Activated B cell treated with CpG ODN at 0.5 μM for 24 hours (primary cell): Measurements from ENCODE around the gene GHR. TPM values are rescaled to one million over a fixed set of nuclear protein-coding genes. Genes with fewer than 3 reads are reported as not detected.

Source experiments
- ATAC-seq: fragments of 200-7000 bp; cut with Tn5 transposase; one replicate; pipeline ENCODE4 v1.10.0; 2021; ENCODE audit warnings: low read depth, mild to moderate bottlenecking, moderate library complexity
- CTCF ChIA-PET: fragments of 350-600 bp; sonication (Branson Sonifier 250); formaldehyde crosslinking; loops from one replicate; lab custom pipeline; 2021; ENCODE audit warnings: antibody characterized with exemption; lab: Charles Lee
- POLR2A ChIA-PET: fragments of 350-600 bp; sonication (Branson Sonifier 250); formaldehyde crosslinking; loops from one replicate; lab custom pipeline; 2021; ENCODE audit warnings: antibody characterized with exemption; lab: Charles Lee
- DNase-seq: peaks from one replicate; pipeline ENCODE4 v3.0.0; 2022
- H3K27ac Mint-ChIP-seq: one replicate; pipeline ENCODE4 v1.8.0; 2020; ENCODE audit warnings: mixed read lengths
- H3K27me3 Mint-ChIP-seq: one replicate; pipeline ENCODE4 v1.8.0; 2021; ENCODE audit warnings: mixed read lengths
- H3K36me3 Mint-ChIP-seq: one replicate; pipeline ENCODE4 v1.8.0; 2021; ENCODE audit warnings: low read depth, mixed read lengths
- H3K4me1 Mint-ChIP-seq: one replicate; pipeline ENCODE4 v1.8.0; 2021; ENCODE audit warnings: mixed read lengths
- H3K4me3 Mint-ChIP-seq: one replicate; pipeline ENCODE4 v1.8.0; 2020; ENCODE audit warnings: mild to moderate bottlenecking, mixed read lengths
- H3K9me3 Mint-ChIP-seq: one replicate; pipeline ENCODE4 v1.8.0; 2020; ENCODE audit warnings: mixed read lengths
- CTCF ChIP-seq: fragments of 200-600 bp; IDR thresholded peaks from one replicate; pipeline ENCODE4 v1.8.0; 2022; ENCODE audit warnings: antibody characterized with exemption, mild to moderate bottlenecking
- intact Hi-C: fragments of 100-400 bp; cut with micrococcal nuclease; formaldehyde crosslinking; loops from one replicate; pipeline ENCODE4 v1.15.1; 2024
- total RNA-seq: library from RNA; stranded (reverse); gene quantifications from 2 replicates; pipeline ENCODE4 v1.2.3, GENCODE V29; 2022

The GHR gene
- total RNA-seq, 1 donor from 2014 or later, result not detected

GRCh38 chr5:42526179-42526578, 102.9 kb downstream of the GHR start:
- intact Hi-C loops, result no loop called here
- H3K9me3 Mint-ChIP-seq, result peaks cover 4% of the 10 kb centered on the region
- DNase-seq, result no peak
- no peaks in the 10 kb centered on the region for H3K36me3 Mint-ChIP-seq
- no peak overlapping the region for H3K4me3 Mint-ChIP-seq
- no peaks in the 10 kb centered on the region for H3K4me1 Mint-ChIP-seq
- POLR2A ChIA-PET, result no interaction called here
- H3K27ac Mint-ChIP-seq, result no peak overlapping the region
- no peak for ATAC-seq
- CTCF ChIA-PET, result no interaction called here
- TF ChIP-seq CTCF, result no peak
- H3K27me3 Mint-ChIP-seq, result no peaks in the 10 kb centered on the region

DNA sequence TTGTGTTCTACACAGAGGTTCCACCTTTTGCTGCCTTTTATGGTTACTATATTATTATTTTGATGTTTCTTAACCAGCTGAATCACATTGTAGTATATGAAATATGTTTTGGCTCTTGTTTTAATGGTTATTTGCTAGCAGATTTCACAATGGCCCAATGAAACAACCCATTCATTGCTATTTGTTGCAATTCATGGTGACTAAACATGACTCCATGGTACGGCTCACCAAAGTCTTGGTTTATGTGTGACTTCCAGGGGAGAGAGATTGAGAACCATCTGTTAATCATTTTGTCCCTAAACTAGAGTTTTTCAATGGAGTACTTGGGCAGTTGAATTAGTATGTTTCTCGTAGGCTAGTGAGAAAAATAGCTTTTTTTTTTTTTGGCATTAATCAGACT, 108.4 kb downstream of the GHR start:
- DNase-seq, result no peak
- ChIA-PET CTCF (no interaction called here), POLR2A (no interaction called here)
- no peaks in the 10 kb centered on the region for H3K4me1 Mint-ChIP-seq
- H3K27ac Mint-ChIP-seq, result no peak overlapping the region
- peaks cover 4% of the 10 kb centered on the region for H3K9me3 Mint-ChIP-seq
- no peak for ATAC-seq
- no peaks in the 10 kb centered on the region for H3K27me3 Mint-ChIP-seq
- H3K36me3 Mint-ChIP-seq, result no peaks in the 10 kb centered on the region
- intact Hi-C loops, result no loop called here
- no peak for TF ChIP-seq CTCF
- no peak overlapping the region for H3K4me3 Mint-ChIP-seq

GRCh38 chr5:42542106-42542505, 118.9 kb downstream of the GHR start:
- ATAC-seq (no peak), DNase-seq (no peak)
- no peaks in the 10 kb centered on the region for H3K4me1 Mint-ChIP-seq
- H3K4me3 Mint-ChIP-seq, result no peak overlapping the region
- no peak overlapping the region for H3K27ac Mint-ChIP-seq
- intact Hi-C loops, result no loop called here
- ChIA-PET POLR2A (no interaction called here), CTCF (no interaction called here)
- H3K27me3 Mint-ChIP-seq, result peaks cover 20% of the 10 kb centered on the region
- H3K9me3 Mint-ChIP-seq, result peaks cover 19% of the 10 kb centered on the region
- TF ChIP-seq CTCF, result no peak
- H3K36me3 Mint-ChIP-seq, result no peaks in the 10 kb centered on the region

GRCh38 chr5:42543774-42544173, 120.5 kb downstream of the GHR start:
- peaks cover 18% of the 10 kb centered on the region for H3K9me3 Mint-ChIP-seq
- H3K4me3 Mint-ChIP-seq, result no peak overlapping the region
- ATAC-seq, result no peak
- peaks cover 19% of the 10 kb centered on the region for H3K27me3 Mint-ChIP-seq
- H3K4me1 Mint-ChIP-seq, result no peaks in the 10 kb centered on the region
- intact Hi-C loops, result no loop called here
- CTCF ChIA-PET, result no interaction called here
- DNase-seq, result no peak
- H3K27ac Mint-ChIP-seq, result no peak overlapping the region
- POLR2A ChIA-PET, result no interaction called here
- TF ChIP-seq CTCF, result no peak
- no peaks in the 10 kb centered on the region for H3K36me3 Mint-ChIP-seq

GRCh38 chr5:42545038-42545437, 121.8 kb downstream of the GHR start:
- no peaks in the 10 kb centered on the region for H3K36me3 Mint-ChIP-seq
- ATAC-seq (no peak), DNase-seq (no peak)
- intact Hi-C loops, result no loop called here
- peaks cover 12% of the 10 kb centered on the region for H3K9me3 Mint-ChIP-seq
- no peak for TF ChIP-seq CTCF
- CTCF ChIA-PET, result no interaction called here
- H3K27me3 Mint-ChIP-seq, result peaks cover 14% of the 10 kb centered on the region
- POLR2A ChIA-PET, result no interaction called here
- no peaks in the 10 kb centered on the region for H3K4me1 Mint-ChIP-seq
- no peak overlapping the region for H3K27ac Mint-ChIP-seq
- H3K4me3 Mint-ChIP-seq, result no peak overlapping the region
